GM12875 (cell line): ENCODE measurements around the gene FRMPD1.

ENCODE experiments used
- H3K4me3 ChIP-seq: one replicate; pipeline ENCODE4 v1.5.1; 2011; ENCODE audit warnings: low read depth, low read length, control low read depth
- CTCF ChIP-seq: IDR thresholded peaks from 2 replicates; pipeline ENCODE4 v1.5.1; 2011; ENCODE audit warnings: low read depth, mild to moderate bottlenecking, control low read depth, inconsistent platforms, low read length, moderate library complexity, borderline replicate concordance; ENCODE audit not compliant: insufficient read depth

FRMPD1 gene

GRCh38 chr9:37693260-37693659 is 42.5 kb downstream of the FRMPD1 start:
- no peak overlapping the region for H3K4me3 ChIP-seq
- TF ChIP-seq CTCF, result no peak

DNA sequence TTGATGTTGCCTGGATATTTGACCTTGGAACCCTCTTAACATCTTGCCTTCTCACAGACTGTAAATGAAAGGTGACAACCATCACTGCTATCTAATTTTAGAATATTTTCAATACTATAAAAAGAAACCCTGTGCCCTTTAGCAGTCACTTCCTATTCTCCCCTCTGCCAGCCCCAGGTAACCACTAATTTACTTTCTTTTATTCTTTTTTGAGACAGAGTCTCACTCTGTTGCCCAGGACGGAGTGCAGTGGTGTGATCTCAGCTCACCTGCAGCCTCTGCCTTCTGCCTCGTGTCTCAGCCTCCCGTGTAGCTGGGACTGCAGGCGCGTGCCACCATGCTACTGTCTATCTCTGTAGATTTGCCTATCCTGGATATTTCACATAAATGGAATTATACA is 43.6 kb downstream of the FRMPD1 start:
- no peak for TF ChIP-seq CTCF
- no peak overlapping the region for H3K4me3 ChIP-seq

DNA sequence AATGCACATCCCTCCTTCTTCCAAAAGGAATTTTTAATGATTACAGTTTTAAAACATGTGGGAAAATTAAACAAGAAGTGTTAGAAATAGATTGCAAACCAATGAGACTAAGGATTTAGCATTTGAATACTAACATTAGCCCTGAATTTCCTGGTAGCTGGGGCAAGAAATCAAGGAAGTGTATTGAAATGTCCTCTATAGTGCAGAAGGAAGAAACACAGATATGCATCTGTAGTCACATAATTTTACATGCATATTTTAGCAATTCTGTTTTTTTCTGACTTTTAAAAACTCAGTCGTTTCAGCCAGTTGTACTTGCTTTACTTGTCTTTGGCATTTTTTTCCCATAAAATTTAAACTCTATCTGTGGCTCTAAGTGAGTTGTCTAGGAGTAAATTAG is 45.8 kb downstream of the FRMPD1 start:
- no peak for TF ChIP-seq CTCF
- no peak overlapping the region for H3K4me3 ChIP-seq

DNA sequence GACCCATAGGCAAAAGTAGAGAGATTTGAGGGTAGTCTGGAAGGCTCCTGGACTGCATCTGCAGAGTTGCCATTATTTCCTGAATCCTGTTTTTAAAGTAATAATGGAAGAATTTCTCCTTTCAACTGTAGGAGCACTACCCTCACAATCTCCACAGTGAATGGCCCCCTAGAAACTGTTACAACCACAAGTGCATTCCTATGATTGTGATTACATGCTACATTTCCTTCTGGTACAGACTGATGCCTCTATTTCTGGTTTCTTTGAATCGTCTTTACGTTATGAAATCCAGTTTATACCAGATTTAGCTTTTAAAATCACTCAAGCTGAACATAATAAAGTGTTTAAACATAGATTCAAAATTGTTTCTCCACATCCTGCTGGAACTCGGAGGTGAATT is 49.4 kb downstream of the FRMPD1 start:
- TF ChIP-seq CTCF, result no peak
- no peak overlapping the region for H3K4me3 ChIP-seq

- TF ChIP-seq CTCF, result no peak
- no peak overlapping the region for H3K4me3 ChIP-seq
Measured at GRCh38 chr9:37700900-37701299, 50.1 kb downstream of the FRMPD1 start.

DNA sequence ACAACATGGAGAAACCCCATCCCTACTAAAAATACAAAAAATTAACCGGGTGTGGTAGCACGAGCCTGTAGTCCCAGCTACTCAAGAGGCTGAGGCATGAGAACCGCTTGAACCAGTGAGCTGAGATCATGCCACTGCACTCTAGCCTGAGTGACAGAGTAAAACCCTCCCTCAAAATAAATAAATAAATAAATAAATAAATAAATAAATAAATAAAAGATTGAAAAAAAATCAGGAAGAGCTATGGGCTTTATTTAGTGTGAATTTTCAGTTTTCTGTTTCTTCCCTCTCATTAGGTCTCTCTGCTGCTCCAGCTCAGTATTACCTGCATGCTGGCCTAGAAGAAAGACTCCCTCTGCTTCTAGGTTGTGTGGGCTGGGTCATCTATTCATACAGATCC is 55.0 kb downstream of the FRMPD1 start:
- no peak overlapping the region for H3K4me3 ChIP-seq
- TF ChIP-seq CTCF, result no peak

DNA sequence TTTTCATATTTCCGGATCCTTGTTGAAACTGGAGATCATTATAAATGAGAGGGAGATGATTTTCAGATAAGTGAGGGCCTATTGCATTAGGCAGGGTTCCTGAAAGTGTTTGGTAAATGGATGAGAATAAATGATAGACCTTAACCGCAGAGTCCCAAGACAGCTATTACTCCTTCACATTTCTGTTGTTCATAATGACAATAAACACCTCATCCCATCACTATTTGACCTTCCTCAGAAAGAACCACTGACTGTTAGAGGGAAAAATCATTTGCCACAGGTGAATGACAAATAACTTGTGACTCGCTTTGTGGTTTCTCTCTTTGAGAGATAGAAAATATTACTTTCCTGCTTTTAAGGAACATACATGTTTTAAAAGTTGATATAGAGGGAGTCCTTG is 55.5 kb downstream of the FRMPD1 start:
- no peak for TF ChIP-seq CTCF
- no peak overlapping the region for H3K4me3 ChIP-seq
